WI38 (cell line): ENCODE results near the gene CTNND2.
A peak's percentile ranks its signal among the peaks of the same experiment; 100 is the strongest.

Experiments used
- H3K4me3 ChIP-seq: 2 replicates; pipeline ENCODE4 v1.5.1; 2011; ENCODE audit warnings: low read depth, mild to moderate bottlenecking, control low read depth, low read length
- TF ChIP-seq, protein P1 (sequence below): IDR thresholded peaks from 2 replicates; pipeline ENCODE4 v1.5.1; 2012; ENCODE audit warnings: low read depth, mild to moderate bottlenecking, control low read depth, low read length

Gene CTNND2

DNA sequence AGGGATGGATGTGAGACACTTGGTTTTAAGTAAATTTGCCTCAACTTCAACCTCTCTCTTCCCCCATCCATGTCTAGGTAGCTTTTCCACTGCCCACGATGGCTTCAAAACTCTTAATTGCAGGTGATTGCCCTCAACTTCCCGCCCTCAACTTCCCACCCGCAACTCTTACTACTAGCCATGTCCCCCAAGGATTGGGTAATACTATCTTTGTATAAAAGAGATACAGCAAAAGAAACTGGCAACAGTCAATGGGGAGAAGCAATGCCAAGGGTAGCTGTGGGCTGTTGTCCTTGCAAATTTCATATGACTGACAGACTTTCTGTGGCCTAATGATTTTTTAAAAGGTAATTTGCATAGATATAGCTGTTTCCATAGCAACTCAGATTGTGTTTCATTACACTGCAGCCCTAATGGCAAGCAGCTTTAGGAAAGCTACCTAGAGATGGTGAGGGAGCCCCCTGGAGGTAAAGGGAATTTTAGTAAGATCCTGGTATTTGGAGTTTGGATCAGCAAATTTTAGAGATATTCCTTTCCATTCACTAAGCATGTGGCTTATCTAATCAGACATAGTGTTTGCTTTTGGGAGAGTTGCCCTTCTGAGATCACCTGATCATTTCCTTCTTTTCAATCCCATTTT is 721.7 kb downstream of the CTNND2 start:
- no peak overlapping the region for H3K4me3 ChIP-seq
- TF ChIP-seq, protein P1, sequence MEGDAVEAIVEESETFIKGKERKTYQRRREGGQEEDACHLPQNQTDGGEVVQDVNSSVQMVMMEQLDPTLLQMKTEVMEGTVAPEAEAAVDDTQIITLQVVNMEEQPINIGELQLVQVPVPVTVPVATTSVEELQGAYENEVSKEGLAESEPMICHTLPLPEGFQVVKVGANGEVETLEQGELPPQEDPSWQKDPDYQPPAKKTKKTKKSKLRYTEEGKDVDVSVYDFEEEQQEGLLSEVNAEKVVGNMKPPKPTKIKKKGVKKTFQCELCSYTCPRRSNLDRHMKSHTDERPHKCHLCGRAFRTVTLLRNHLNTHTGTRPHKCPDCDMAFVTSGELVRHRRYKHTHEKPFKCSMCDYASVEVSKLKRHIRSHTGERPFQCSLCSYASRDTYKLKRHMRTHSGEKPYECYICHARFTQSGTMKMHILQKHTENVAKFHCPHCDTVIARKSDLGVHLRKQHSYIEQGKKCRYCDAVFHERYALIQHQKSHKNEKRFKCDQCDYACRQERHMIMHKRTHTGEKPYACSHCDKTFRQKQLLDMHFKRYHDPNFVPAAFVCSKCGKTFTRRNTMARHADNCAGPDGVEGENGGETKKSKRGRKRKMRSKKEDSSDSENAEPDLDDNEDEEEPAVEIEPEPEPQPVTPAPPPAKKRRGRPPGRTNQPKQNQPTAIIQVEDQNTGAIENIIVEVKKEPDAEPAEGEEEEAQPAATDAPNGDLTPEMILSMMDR, result peak; percentile 51

DNA sequence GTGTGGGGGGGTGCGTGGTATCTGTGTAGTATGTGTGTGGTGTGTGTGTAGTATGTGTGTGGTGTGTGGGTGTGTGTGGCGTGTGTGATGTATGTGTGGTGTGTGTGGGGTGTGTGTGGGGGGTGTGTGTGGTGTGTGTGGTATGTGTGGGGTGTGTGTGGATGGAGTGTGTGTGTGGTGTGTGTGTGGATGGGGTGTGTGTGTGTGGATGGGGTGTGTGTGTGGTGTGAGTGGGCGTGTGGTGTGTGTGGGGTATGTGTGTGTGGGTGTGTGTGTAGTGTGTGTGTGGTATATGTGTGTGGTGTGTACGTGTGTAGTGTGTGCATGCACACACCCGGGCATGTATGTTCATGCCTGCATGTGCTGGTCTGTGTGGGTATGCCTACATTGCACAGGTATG is 722.3 kb downstream of the CTNND2 start:
- TF ChIP-seq, protein P1, result no peak
- H3K4me3 ChIP-seq, result no peak overlapping the region

DNA sequence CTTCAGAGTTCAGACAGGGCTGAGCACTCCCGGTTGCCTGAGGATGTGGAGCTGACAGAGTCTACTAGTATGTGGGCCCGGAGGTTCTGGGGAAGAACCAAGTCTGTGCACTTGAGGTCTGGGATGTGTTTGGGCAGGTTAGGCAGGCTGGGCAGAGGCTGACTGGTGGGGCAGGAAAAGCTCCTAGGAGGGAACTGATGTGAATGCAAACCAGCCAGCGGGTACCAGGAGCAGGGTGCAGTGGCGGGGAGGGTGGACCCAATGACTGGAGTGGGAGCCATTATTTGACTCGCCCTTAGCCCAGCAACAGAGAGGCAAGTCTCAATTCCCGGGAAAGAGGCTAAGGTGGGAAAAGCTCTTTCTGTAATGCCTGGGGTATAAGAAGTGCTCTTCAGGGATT is 723.4 kb downstream of the CTNND2 start:
- TF ChIP-seq, protein P1, result no peak

DNA sequence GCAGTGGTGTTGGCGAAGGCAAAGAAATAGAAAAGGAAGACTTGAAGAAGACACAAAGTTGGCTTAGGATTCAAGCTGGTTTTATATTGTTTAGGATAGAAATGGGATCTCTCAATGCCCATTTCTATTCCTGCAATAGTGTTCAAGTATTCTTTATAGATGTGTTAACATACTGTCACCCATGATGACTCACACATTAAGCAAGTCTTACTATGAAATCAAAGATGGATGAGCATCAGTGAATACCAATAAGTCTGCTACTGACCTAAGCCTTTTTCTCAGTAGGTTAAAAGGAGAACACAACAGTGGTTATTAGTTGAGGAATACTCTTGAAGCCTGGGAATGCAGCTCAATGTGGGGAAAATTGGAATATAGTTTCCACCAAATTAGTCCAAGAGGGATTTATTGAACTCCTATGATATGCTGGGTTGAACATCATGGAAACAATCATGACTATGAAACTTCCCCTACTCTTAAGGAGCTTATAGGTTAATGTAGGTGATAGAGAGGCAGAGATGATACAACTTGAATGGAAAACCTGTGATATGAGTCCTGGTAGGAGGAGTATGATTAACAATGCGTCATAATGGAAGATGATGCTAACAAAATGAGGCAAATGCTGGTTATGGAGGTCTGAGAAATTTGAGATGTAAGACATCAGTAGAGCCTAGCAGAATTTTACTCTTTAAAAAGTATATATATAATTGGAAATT is 726.1 kb downstream of the CTNND2 start:
- TF ChIP-seq, protein P1, result no peak
- no peak overlapping the region for H3K4me3 ChIP-seq

More for the DNA sequence above, 723.4 kb downstream of the CTNND2 start:
- H3K4me3 ChIP-seq, result no peak overlapping the region

DNA sequence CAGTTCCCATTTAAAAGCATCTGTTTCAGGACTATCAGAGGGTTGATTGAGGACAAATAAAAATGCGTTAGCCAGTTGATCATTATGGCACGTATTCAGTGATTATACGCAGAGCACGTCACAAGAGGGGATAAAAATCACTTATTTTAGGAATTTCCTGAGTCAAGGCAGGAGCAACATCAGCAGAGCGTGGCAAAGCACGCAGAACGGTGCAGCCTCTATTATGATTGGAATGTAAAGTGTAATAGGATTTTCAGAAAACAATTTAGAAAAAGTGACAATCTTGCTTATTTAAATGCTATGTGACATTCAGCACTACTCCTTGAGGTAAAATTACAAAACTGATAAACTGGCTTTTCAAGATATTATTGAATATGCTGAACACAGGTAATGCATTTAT is 729.7 kb downstream of the CTNND2 start:
- H3K4me3 ChIP-seq, result no peak overlapping the region
- TF ChIP-seq, protein P1, result no peak

DNA sequence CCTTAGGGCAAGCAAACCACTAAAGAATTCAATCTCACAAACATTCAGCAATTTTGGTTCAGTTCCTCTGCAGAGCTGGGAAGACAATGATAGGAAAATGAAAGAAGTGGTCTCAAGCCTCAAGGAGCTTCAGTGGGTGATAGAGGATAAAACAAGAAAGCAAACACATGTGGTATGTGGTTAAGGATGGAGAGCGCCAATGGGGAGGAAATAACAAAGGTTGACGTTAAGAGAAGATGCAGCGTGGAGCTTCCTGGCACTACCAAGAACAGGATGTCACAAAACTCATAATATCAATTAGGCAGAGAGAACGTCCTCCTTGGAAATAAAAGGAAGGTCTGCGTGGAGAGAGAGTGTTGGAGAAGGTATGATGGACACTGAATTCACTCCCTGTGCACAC is 731.8 kb downstream of the CTNND2 start:
- TF ChIP-seq, protein P1, result no peak
- H3K4me3 ChIP-seq, result no peak overlapping the region

DNA sequence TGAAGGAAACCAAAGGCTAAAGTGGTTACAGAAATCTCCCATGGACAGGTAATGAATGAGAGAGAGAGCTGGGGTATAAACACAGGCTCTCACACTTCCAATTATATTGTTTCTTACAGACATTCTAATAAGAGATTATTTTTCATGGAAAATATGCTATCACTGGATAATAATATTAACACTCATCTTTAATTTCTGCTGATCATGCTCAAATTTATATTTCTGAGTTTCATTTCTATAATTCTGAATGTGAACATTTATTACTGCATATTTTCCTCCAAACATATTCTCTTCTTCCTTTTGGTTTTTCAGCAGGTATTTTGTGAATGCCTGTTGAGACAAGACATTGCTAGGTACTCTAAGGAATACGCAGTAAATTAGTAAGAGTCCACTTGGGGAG is 733.0 kb downstream of the CTNND2 start:
- H3K4me3 ChIP-seq, result no peak overlapping the region
- TF ChIP-seq, protein P1, result no peak
